RWPE1 (cell line): ENCODE data around the gene CAMK1D.
"Not testable (repeated sequence)": the region's sequence is repeated elsewhere in the genome, so short reads cannot be mapped to it uniquely, and the experiment has no call there.

Source experiments
- CTCF ChIA-PET: fragments of 350-600 bp; sonication (Branson Sonifier 250); formaldehyde crosslinking; extraction: SDS; loops from one replicate; lab custom pipeline; 2021; lab: Yijun Ruan, JAX
- POLR2A ChIA-PET: fragments of 400-600 bp; formaldehyde crosslinking; extraction: SDS; loops from one replicate; lab custom pipeline; 2020; ENCODE audit warnings: antibody characterized with exemption; ENCODE audit not compliant: low non-redundant PET; lab: Yijun Ruan, JAX
- DNase-seq: peaks from one replicate; pipeline ENCODE4 v3.0.0; 2012; ENCODE audit warnings: low spot score
- H3K27ac ChIP-seq: fragments of 450-650 bp; 2 replicates; pipeline ENCODE4 v1.5.1; 2017
- TF ChIP-seq, protein P1 (sequence below): fragments of 450-650 bp; conservative IDR thresholded peaks from 2 replicates; pipeline ENCODE4 v1.5.1; 2017; ENCODE audit warnings: low read depth, mild to moderate bottlenecking

CAMK1D gene

DNA sequence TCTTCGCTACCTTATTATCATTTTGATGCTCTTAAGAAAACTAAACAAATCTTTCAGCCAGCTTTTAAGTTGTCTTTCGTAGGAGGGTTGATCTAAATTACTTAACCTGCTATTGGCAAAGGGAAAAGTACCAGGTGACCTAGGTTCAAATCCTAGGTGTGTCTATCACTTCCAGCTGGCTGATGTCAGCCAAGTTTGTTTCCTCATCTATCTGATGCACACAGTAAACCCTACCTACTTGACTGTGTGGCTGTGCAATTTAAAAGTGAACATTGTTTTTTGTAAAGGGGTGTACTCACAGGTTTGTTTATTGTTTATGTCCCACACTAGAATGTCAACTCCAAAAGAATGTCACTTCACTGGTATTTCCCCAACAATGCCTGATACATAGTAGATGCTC is 21.9 kb upstream of the CAMK1D start:
- CTCF ChIA-PET, result no interaction called here
- POLR2A ChIA-PET, result no interaction called here
- H3K27ac ChIP-seq, result no peak overlapping the region
- TF ChIP-seq, protein P1, sequence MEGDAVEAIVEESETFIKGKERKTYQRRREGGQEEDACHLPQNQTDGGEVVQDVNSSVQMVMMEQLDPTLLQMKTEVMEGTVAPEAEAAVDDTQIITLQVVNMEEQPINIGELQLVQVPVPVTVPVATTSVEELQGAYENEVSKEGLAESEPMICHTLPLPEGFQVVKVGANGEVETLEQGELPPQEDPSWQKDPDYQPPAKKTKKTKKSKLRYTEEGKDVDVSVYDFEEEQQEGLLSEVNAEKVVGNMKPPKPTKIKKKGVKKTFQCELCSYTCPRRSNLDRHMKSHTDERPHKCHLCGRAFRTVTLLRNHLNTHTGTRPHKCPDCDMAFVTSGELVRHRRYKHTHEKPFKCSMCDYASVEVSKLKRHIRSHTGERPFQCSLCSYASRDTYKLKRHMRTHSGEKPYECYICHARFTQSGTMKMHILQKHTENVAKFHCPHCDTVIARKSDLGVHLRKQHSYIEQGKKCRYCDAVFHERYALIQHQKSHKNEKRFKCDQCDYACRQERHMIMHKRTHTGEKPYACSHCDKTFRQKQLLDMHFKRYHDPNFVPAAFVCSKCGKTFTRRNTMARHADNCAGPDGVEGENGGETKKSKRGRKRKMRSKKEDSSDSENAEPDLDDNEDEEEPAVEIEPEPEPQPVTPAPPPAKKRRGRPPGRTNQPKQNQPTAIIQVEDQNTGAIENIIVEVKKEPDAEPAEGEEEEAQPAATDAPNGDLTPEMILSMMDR, result no peak
- DNase-seq, result no peak

DNA sequence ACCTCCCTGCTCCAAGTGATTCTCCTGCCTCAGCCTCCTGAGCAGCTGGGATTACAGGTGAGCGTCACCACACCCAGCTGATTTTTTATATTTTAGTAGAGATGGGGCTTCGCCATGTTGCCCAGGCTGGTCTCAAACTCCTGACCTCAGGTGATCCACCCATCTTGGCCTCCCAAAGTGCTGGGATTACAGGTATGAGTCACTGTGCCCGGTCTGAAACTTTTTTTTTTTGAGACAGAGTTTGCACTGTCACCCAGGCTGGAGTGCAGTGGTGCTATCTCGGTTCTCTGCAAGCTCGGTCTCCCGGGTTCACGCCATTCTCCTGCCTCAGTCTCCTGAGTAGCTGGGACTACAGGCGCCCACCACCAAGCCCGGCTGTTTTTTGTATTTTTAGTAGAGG is 21.0 kb upstream of the CAMK1D start:
- DNase-seq, POLR2A ChIA-PET, CTCF ChIA-PET, H3K27ac ChIP-seq: not testable (repeated sequence)

GRCh38 chr10:12332572-12333379 is 16.6 kb upstream of the CAMK1D start:
- no peak for DNase-seq
- TF ChIP-seq, protein P1, result no peak
- H3K27ac ChIP-seq, result peak overlapping the region; percentile 86
- POLR2A ChIA-PET, result no interaction called here
- CTCF ChIA-PET, result interaction anchor here (0.5 to 0.6 kb wide), 2 partner anchors 10 to 69 kb away, joined by 3 read pairs; no protein-coding TSS in a partner anchor

DNA sequence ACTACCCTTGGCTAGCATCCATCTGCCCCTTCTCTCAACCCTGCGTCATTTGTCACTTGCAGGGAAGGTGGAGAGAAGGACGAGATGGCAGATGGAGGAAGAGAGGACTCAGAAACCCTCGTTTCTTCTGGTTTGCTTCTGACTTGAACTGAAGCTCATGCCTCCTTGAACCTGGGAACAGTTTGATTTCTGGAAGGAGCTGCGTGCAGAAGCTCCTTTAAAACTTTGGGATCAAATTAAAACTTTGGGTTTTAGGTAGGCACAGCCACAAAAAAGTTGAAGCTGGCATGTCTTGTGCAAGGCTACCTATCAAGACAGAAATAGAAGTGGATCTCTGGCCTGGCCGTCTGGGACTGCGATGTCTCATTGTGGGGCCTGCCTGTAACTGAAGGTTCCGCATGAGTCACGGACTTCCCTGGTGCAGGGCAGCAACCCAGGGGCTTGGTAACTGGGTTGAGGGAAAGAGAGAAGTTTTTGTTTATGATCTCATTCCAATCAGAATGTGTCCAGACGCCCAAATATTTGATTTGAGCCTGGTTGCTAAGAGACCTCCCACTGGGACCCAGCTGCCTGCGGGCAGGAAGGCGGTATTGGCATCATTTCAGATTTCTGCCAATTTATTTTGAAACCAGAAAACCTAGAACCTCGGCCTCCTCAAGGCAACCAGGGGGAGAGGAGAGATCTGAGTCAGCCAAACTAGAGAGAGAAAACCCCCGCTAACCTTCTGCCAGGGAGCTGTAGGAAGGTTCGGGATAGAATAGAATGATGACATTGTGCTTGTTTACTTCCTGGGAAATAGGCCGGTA is 15.8 kb upstream of the CAMK1D start:
- ChIA-PET POLR2A (no interaction called here), CTCF (interaction anchor here (0.5 to 0.6 kb wide), 3 partner anchors 11 to 119 kb away, joined by 3 to 4 read pairs (median 3); no protein-coding TSS in a partner anchor)
- peak overlapping the region; percentile 86 for H3K27ac ChIP-seq
- TF ChIP-seq, protein P1, result no peak
- DNase-seq, result peak; percentile 99

DNA sequence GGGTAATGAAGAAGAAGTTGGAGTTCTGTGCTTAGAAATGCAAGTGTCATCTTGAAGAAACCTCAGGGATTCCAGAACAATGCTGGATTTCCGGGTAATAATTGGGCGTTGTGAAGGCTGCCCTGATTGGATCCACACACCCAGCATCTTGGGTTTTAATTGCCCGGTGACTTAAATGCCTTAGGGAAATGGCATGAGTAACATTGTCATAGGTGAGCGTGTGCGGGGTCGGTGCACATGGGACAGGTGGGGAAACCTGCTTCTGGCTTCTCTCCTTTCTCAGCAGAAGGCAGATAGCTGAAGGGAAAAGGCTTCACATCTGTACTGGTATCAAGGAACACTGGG is 15.2 kb upstream of the CAMK1D start:
- no peak for DNase-seq
- ChIA-PET CTCF (interaction anchor here (0.6 kb wide), 1 partner anchor 119 kb away, joined by 4 read pairs; no protein-coding TSS in a partner anchor), POLR2A (no interaction called here)
- peak overlapping the region; percentile 86 for H3K27ac ChIP-seq
- TF ChIP-seq, protein P1, result no peak

DNA sequence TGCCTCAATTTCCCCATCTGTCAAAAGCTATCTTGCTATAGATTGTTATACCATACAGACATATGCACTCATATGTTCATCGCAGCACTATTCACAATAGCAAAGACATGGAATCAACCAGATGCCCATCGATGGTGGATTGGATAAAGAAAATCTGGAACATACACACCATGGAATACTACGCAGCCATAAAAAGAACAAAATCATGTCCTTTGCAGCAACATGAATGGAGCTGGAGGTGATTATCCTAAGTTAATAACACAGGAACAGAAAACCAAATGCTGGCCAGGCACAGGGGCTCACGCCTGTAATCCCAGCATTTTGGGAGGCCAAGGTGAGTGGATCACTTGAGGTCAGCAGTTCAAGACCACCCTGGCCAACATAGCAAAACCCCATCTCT is 14.2 kb upstream of the CAMK1D start:
- CTCF ChIA-PET, DNase-seq, POLR2A ChIA-PET, H3K27ac ChIP-seq: not testable (repeated sequence)

- no peak for DNase-seq
- CTCF ChIA-PET, result interaction anchor here (0.6 to 1.3 kb wide), 2 partner anchors 12 to 16 kb away, joined by 3 to 4 read pairs; partner anchors contain the start of gene CAMK1D
- TF ChIP-seq, protein P1, result no peak
- no peak overlapping the region for H3K27ac ChIP-seq
- POLR2A ChIA-PET, result no interaction called here
These were observed 11.6 kb upstream of the CAMK1D start for GRCh38 chr10:12337453-12338372.
